Osteocyte (in vitro differentiated cells): Measurements from ENCODE around the gene MAP2K1. TPM values are rescaled to one million over a fixed set of nuclear protein-coding genes. Genes with fewer than 3 reads are reported as not detected.

Experiments used
- DNase-seq: peaks from one replicate; pipeline ENCODE4 v3.0.0; 2021; ENCODE audit warnings: mixed read lengths; ENCODE audit not compliant: unreplicated experiment; ENCODE audit errors: extremely low spot score
- H3K27ac Mint-ChIP-seq: one replicate; pipeline ENCODE4 v1.8.0; 2021; ENCODE audit warnings: mild to moderate bottlenecking, mixed read lengths; ENCODE audit not compliant: unreplicated experiment
- H3K27me3 Mint-ChIP-seq: one replicate; pipeline ENCODE4 v1.8.0; 2021; ENCODE audit warnings: mixed read lengths; ENCODE audit not compliant: unreplicated experiment
- H3K36me3 Mint-ChIP-seq: one replicate; pipeline ENCODE4 v1.8.0; 2021; ENCODE audit warnings: mixed read lengths; ENCODE audit not compliant: unreplicated experiment
- H3K4me1 Mint-ChIP-seq: one replicate; pipeline ENCODE4 v1.8.0; 2021; ENCODE audit warnings: mixed read lengths; ENCODE audit not compliant: unreplicated experiment
- H3K4me3 Mint-ChIP-seq: one replicate; pipeline ENCODE4 v1.8.0; 2021; ENCODE audit warnings: mild to moderate bottlenecking, moderate library complexity, mixed read lengths; ENCODE audit not compliant: unreplicated experiment
- H3K9me3 Mint-ChIP-seq: one replicate; pipeline ENCODE4 v1.8.0; 2021; ENCODE audit warnings: mixed read lengths; ENCODE audit not compliant: unreplicated experiment
- total RNA-seq: library from RNA; stranded (reverse); gene quantifications from 2 replicates; pipeline ENCODE4 v1.2.1, GENCODE V29; 2021
- TF ChIP-seq, protein P1 (sequence below): fragments of 200-600 bp; sonication (generic); IDR thresholded peaks from 2 replicates; pipeline ENCODE4 v1.5.0; 2021; ENCODE audit warnings: antibody characterized with exemption, mild to moderate bottlenecking, moderate library complexity

Gene MAP2K1
- total RNA-seq, 1 donor from 2014 or later: 50.7 TPM

DNA sequence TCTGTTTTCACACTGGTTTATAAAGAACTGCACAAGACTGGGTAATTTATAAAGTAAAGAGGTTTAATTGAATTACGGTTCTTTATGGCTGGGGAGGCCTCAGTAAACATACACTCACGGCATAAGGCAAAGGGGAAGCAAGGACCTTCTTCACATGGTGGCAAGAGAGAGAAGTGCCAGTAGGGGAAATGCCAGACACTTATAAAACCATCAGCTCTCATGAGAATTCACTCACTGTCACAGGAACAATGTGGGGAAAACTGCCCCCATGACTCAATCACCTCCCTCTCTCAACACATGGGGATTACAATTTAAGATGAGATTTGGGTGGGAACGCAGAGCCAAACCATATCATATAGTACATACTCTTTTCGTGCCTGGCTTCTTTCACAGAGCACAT is 42.4 kb downstream of the MAP2K1 start:
- TF ChIP-seq, protein P1, sequence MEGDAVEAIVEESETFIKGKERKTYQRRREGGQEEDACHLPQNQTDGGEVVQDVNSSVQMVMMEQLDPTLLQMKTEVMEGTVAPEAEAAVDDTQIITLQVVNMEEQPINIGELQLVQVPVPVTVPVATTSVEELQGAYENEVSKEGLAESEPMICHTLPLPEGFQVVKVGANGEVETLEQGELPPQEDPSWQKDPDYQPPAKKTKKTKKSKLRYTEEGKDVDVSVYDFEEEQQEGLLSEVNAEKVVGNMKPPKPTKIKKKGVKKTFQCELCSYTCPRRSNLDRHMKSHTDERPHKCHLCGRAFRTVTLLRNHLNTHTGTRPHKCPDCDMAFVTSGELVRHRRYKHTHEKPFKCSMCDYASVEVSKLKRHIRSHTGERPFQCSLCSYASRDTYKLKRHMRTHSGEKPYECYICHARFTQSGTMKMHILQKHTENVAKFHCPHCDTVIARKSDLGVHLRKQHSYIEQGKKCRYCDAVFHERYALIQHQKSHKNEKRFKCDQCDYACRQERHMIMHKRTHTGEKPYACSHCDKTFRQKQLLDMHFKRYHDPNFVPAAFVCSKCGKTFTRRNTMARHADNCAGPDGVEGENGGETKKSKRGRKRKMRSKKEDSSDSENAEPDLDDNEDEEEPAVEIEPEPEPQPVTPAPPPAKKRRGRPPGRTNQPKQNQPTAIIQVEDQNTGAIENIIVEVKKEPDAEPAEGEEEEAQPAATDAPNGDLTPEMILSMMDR: no peak
- H3K27ac Mint-ChIP-seq: no peak overlapping the region
- H3K36me3 Mint-ChIP-seq: peaks cover 4% of the 10 kb centered on the region
- no peak overlapping the region for H3K4me3 Mint-ChIP-seq
- no peaks in the 10 kb centered on the region for H3K27me3 Mint-ChIP-seq
- H3K9me3 Mint-ChIP-seq: no peaks in the 10 kb centered on the region
- DNase-seq: no peak
- peaks cover 4% of the 10 kb centered on the region for H3K4me1 Mint-ChIP-seq

DNA sequence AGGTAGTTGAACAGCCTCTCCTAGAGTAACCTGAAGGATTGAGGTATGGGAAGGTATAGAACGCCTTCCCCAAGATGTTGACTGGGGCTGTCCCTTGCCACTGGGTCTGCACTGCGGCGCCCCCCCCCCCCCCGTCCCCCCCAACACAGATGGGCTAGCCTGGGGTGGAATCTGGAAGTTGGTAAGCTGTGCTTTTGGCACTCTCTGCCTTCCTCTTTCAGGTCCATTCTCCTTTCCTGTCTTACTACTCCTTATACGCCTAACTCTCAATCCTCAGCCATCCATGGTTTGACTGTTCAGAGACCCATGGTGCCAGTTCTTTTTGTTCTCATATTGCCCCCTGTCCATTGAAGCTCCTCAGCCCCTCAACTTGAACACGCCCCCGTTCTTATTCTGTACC is 42.8 kb downstream of the MAP2K1 start:
- no peak for DNase-seq
- TF ChIP-seq, protein P1: no peak
- H3K27ac Mint-ChIP-seq: no peak overlapping the region
- H3K9me3 Mint-ChIP-seq: no peaks in the 10 kb centered on the region
- no peak overlapping the region for H3K4me3 Mint-ChIP-seq
- peaks cover 4% of the 10 kb centered on the region for H3K4me1 Mint-ChIP-seq
- no peaks in the 10 kb centered on the region for H3K27me3 Mint-ChIP-seq
- H3K36me3 Mint-ChIP-seq: peaks cover 4% of the 10 kb centered on the region

DNA sequence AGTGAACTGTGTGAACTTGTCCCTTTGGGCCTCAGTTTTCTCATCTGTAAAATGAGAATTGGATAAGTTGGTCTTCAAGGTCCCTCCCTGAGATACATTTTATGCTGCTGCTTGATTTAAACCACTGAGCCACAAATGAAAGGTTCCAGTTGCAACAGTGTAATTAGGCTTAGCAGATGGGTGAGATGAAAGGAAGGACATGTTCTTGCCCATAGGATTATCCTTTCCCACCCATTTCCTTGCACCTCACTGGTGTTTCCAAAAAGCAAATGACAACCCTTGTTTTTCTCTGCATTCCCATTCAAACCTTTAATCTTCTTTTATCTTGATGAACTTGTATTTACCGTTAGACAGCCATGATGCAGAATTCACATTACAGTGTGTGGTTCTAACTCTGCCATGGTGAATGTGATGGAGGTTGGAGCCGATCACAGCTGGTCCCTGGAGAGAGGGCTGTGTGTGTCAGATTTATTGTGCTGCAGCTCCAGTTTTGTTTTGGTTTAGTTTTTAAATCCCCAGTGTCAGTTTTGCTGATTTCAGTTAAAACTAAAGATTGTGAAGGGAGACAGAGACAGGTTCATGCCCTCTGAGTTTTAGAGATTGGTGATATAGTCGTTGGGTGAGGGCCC is 44.0 kb downstream of the MAP2K1 start:
- Mint-ChIP-seq H3K36me3 (peaks cover 9% of the 10 kb centered on the region), H3K27me3 (no peaks in the 10 kb centered on the region), H3K4me3 (no peak overlapping the region), H3K9me3 (no peaks in the 10 kb centered on the region), H3K4me1 (peaks cover 4% of the 10 kb centered on the region), H3K27ac (no peak overlapping the region)
- DNase-seq: no peak
- TF ChIP-seq, protein P1: no peak

DNA sequence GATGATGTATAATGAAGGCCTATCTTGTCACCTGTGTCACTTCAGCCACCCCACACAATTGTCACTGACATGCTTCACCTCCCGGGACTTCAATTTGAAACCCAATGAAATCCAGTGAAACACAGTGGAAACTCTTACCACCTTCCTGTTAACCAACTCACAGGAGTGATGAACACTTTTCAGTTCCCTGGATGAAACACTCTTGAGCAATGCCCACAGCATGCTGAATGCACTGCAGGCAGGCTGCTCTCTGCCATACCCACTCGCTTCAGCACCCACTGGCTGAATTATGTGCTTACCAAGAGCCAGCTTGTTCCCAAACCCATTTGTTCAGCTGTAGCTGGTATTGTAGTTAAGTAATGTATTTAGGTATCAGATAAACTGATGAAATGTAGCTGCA is 47.0 kb downstream of the MAP2K1 start:
- peaks cover 4% of the 10 kb centered on the region for H3K4me1 Mint-ChIP-seq

DNA sequence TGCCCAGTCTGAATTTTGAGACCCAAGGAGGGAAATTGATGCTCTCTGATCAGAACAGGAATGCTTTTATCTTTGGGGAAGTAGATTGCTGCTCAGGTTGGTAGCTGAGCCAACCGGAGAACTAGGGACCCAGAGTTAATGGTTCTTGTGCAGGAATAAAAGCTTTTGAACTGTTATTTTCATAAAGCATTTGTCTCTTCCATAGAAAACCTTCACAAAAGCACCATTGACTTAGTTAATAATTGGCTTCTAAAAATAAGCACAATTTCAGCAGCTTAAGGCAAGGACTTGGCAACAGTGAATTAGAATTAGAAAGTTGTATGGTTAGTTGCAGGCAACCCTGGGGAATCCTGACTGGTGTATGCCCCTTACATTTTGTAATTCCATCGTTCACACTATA is 53.8 kb downstream of the MAP2K1 start:
- H3K27ac Mint-ChIP-seq: no peak overlapping the region
- H3K4me1 Mint-ChIP-seq: no peaks in the 10 kb centered on the region
- peaks cover 42% of the 10 kb centered on the region for H3K36me3 Mint-ChIP-seq
- H3K9me3 Mint-ChIP-seq: no peaks in the 10 kb centered on the region
- H3K27me3 Mint-ChIP-seq: no peaks in the 10 kb centered on the region
- TF ChIP-seq, protein P1: no peak
- no peak for DNase-seq
- no peak overlapping the region for H3K4me3 Mint-ChIP-seq

More for the DNA sequence above, 47.0 kb downstream of the MAP2K1 start:
- Mint-ChIP-seq H3K36me3 (peaks cover 21% of the 10 kb centered on the region), H3K27ac (no peak overlapping the region), H3K4me3 (no peak overlapping the region), H3K27me3 (no peaks in the 10 kb centered on the region), H3K9me3 (no peaks in the 10 kb centered on the region)
- TF ChIP-seq, protein P1: no peak
- DNase-seq: no peak
